Measurements from ENCODE around the gene ARFIP1.

The ARFIP1 gene

DNA sequence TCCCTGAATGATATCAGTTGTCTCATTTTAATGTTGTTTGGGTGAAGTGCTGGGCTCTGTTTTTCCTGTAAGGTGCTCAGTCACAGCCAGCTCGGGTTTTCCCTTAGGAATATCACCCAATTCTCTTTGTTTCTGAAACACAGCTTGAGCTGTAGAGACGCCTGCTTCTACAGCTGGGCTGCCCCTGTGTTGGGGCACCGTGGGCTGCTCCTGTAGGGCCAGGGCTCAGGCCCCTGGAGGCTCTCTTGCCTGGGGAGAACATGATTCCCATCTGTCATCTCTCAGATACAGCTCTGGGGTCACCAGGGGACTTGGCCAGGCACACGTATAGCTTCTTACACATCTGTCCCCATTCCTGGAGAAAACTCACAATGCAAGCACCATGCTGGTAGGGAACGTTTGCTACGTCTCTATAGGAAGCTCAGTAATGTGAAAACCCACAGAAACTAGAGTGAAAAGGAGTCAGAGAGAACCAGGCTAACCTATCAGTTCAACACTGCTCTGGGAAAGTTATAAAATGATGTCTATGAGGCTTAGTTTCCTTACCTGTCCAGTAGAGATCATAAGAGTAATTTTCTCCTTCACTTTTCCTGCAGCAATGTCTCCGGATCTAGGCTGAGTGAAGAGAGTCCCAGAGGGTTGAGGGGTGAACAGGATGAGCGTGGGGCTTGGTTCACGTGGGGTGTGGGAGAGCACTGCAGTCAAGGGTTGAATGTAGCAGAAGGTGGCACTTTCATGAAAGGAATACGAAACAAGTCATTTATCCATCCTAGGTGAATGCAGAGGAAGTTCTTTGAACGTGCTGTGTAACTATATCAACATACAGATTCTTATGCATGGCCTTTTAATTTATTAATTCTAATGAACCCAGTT is 170.9 kb downstream of the ARFIP1 start:
- in situ Hi-C loops (cut with MboI; ENCODE audit: low pct_unique_long_range_greater_than_20kb, low sequenced_read_pairs, unreplicated experiment), result no loop called here
- DNase-seq (ENCODE audit: low spot score), result no peak
- TF ChIP-seq, protein P1, sequence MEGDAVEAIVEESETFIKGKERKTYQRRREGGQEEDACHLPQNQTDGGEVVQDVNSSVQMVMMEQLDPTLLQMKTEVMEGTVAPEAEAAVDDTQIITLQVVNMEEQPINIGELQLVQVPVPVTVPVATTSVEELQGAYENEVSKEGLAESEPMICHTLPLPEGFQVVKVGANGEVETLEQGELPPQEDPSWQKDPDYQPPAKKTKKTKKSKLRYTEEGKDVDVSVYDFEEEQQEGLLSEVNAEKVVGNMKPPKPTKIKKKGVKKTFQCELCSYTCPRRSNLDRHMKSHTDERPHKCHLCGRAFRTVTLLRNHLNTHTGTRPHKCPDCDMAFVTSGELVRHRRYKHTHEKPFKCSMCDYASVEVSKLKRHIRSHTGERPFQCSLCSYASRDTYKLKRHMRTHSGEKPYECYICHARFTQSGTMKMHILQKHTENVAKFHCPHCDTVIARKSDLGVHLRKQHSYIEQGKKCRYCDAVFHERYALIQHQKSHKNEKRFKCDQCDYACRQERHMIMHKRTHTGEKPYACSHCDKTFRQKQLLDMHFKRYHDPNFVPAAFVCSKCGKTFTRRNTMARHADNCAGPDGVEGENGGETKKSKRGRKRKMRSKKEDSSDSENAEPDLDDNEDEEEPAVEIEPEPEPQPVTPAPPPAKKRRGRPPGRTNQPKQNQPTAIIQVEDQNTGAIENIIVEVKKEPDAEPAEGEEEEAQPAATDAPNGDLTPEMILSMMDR (IDR thresholded peaks at IDR 0.05; ENCODE audit: extremely low read depth, insufficient read depth, missing control alignments), result no peak

- in situ Hi-C loops (cut with MboI; ENCODE audit: low pct_unique_long_range_greater_than_20kb, low sequenced_read_pairs, unreplicated experiment), result no loop called here
- DNase-seq (ENCODE audit: low spot score), result no peak
- TF ChIP-seq, protein P1 (IDR thresholded peaks at IDR 0.05; ENCODE audit: extremely low read depth, insufficient read depth, missing control alignments), result no peak
Measured at GRCh38 chr4:152951348-152951747, 171.6 kb downstream of the ARFIP1 start.

GRCh38 chr4:152953514-152953913 is 173.8 kb downstream of the ARFIP1 start:
- DNase-seq (ENCODE audit: low spot score), result no peak
- in situ Hi-C loops (cut with MboI; ENCODE audit: low pct_unique_long_range_greater_than_20kb, low sequenced_read_pairs, unreplicated experiment), result no loop called here
- TF ChIP-seq, protein P1 (IDR thresholded peaks at IDR 0.05; ENCODE audit: extremely low read depth, insufficient read depth, missing control alignments), result no peak

DNA sequence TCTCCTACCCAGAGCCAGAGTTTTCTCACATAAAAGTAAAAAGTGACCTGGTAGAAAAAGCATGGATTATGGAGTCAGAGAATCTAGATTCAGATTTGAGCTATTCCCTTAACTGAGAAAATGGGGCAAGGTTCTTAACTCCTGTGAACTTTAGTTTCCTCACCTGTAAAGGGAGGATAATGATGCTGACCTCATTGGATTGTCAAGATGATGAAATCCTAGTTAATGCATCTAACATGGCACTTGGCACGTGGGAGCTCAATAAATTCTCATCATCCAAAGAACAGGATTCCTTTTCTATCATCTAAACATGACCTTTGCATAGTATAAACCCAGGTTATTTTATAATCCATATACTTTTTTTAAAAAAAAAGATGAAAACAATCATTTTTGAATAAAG is 175.0 kb downstream of the ARFIP1 start:
- in situ Hi-C loops (cut with MboI; ENCODE audit: low pct_unique_long_range_greater_than_20kb, low sequenced_read_pairs, unreplicated experiment), result no loop called here
- DNase-seq (ENCODE audit: low spot score), result no peak
- TF ChIP-seq, protein P1 (IDR thresholded peaks at IDR 0.05; ENCODE audit: extremely low read depth, insufficient read depth, missing control alignments), result no peak

DNA sequence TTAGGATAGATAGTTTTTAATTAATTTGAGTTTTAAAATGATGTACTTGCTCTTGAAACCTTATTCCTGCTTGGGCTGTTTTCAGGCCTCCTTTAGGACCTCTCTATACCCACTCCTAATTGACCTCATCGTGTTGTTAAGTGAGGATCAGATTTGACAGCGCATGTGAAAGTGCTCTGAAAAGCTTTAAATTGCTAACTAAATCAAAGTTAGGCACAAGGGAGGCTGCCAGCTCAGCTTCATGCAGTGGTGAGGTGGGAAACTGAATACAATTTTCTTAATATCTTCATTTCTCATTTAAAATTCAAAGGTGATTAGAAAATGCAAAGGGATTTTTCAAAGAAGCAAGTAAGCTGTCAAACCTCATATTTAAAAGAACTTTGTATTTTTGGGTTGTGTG is 176.4 kb downstream of the ARFIP1 start:
- in situ Hi-C loops (cut with MboI; ENCODE audit: low pct_unique_long_range_greater_than_20kb, low sequenced_read_pairs, unreplicated experiment), result no loop called here

DNA sequence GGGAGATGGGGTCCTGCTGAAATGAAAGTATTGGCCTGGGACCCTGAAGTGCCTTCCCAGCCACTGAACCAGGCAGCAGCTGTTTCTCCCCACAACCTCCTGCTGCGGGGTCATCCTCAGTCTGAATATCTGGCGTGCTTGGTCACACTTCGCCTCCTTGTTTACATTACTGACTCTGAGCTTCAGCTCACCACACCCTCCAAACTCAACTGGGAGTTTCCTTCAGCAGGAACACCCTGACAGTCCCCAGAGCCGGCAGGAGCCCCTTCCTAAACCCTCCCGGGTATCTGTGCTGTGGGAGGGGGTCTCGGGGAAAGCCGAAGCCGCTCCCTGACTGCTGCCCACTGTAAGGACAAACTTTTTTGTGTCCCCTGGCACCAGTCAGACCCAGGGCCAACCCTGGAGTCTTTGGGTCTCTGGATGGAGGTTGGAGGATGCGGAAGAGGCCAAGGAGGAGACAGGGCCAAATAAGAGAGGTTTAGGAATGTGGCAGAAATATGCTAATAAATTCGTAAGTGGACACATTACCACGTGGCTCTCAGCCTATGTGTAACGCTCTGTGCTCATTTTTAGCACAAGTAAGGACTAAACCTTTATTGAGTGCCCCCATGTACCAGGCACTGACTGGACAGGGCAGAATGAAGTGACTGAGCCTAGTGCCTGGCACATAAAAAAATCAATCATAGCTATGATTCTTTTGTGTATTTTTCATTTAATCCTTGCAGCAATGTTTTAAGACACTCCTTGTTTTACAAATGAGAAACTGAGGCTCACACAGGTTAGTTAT is 177.1 kb downstream of the ARFIP1 start:
- TF ChIP-seq, protein P1 (IDR thresholded peaks at IDR 0.05; ENCODE audit: extremely low read depth, insufficient read depth, missing control alignments), result no peak
- in situ Hi-C loops (cut with MboI; ENCODE audit: low pct_unique_long_range_greater_than_20kb, low sequenced_read_pairs, unreplicated experiment), result no loop called here

More for the DNA sequence above, 176.4 kb downstream of the ARFIP1 start:
- no peak for DNase-seq (ENCODE audit: low spot score)
- TF ChIP-seq, protein P1 (IDR thresholded peaks at IDR 0.05; ENCODE audit: extremely low read depth, insufficient read depth, missing control alignments), result no peak

More for the DNA sequence above, 177.1 kb downstream of the ARFIP1 start:
- DNase-seq (ENCODE audit: low spot score), result no peak

All from GM13977 (cell line).